Endothelial cell of umbilical vein (primary cell): Measurements from ENCODE around the gene KIAA1614. TPM values are rescaled to one million over a fixed set of nuclear protein-coding genes. Genes with fewer than 3 reads are reported as not detected.

Source experiments
- BruUV-seq: library from RNA; stranded (reverse); fragments of 400-500 nt; replicated peaks from 2 replicates; lab custom pipeline; 2021; lab: Mats Ljungman, UMichigan
- CTCF ChIA-PET: fragments of 300-600, 350-600 bp; sonication (Branson Sonifier 250); formaldehyde crosslinking; loops from one replicate; lab custom pipeline; 2021; ENCODE audit warnings: antibody characterized with exemption, inconsistent platforms; lab: Charles Lee
- POLR2A ChIA-PET: fragments of 300-600, 350-600 bp; sonication (Branson Sonifier 250); formaldehyde crosslinking; loops from one replicate; lab custom pipeline; 2021; ENCODE audit warnings: antibody characterized with exemption, inconsistent platforms; lab: Charles Lee
- DNase-seq: peaks from one replicate; pipeline ENCODE4 v3.0.0-alpha.2; 2011; ENCODE audit warnings: low read depth, low spot score
- FAIRE-seq: peaks from 2 replicates; lab custom pipeline; 2011; peaks lifted over from hg19 to GRCh38; lab: Jason Lieb, UNC
- H2AFZ ChIP-seq: 2 replicates; pipeline ENCODE4 v1.6.0; 2012; ENCODE audit warnings: low read depth, low read length, control low read depth, inconsistent platforms
- H3K27ac ChIP-seq: 2 replicates; pipeline ENCODE4 v1.5.1; 2011; ENCODE audit warnings: low read depth, mild to moderate bottlenecking, control low read depth, low read length, moderate library complexity; ENCODE audit not compliant: insufficient read depth
- H3K27me3 ChIP-seq, 2 experiments: 2 replicates each; pipeline versions ENCODE4 v1.6.0 to v1.6.1; 2011; ENCODE audit warnings: low read length in 2 of 2, mixed read lengths in 1 of 2; ENCODE audit not compliant: control insufficient read depth in 2 of 2, insufficient read depth in 2 of 2
- H3K36me3 ChIP-seq, 2 experiments: 2 replicates in 1 of 2; 3 replicates in 1 of 2; pipeline ENCODE4 v1.5.1; 2011; ENCODE audit warnings: low read length in 2 of 2, mild to moderate bottlenecking in 1 of 2, moderate library complexity in 1 of 2; ENCODE audit not compliant: control insufficient read depth in 2 of 2, insufficient read depth in 2 of 2; ENCODE audit errors: extremely low read depth in 1 of 2
- H3K4me1 ChIP-seq: 3 replicates; pipeline ENCODE4 v1.5.1; 2011; ENCODE audit warnings: mild to moderate bottlenecking, low read length; ENCODE audit not compliant: control insufficient read depth, insufficient read depth; ENCODE audit errors: extremely low read depth
- H3K4me2 ChIP-seq: 2 replicates; pipeline ENCODE4 v1.6.1; 2011; ENCODE audit warnings: low read length, control low read depth, mixed read lengths; ENCODE audit not compliant: insufficient read depth
- H3K4me3 ChIP-seq, 3 experiments: fragments of 200-600 bp in 1 of 3; sonication (generic), shearing (Covaris generic) in 1 of 3; replicated peaks in 1 of 3; 2 replicates each; pipeline ENCODE4 v1.5.1; 2011 to 2016; ENCODE audit warnings: control low read depth in 3 of 3, low read length in 3 of 3, mild to moderate bottlenecking in 2 of 3, inconsistent platforms in 1 of 3, low read depth in 1 of 3, moderate library complexity in 1 of 3; ENCODE audit not compliant: insufficient read depth in 1 of 3
- H3K79me2 ChIP-seq: 2 replicates; pipeline ENCODE4 v1.6.0; 2012; ENCODE audit warnings: low read length, inconsistent platforms; ENCODE audit not compliant: control insufficient read depth, insufficient read depth
- H3K9ac ChIP-seq: replicated peaks from 2 replicates; pipeline ENCODE3; 2011; ENCODE audit warnings: low read length, control low read depth; ENCODE audit not compliant: insufficient read depth; ENCODE audit errors: extremely low read depth
- H3K9me1 ChIP-seq: replicated peaks from 3 replicates; pipeline ENCODE4 v1.6.0; 2011; ENCODE audit warnings: mild to moderate bottlenecking, low read length; ENCODE audit not compliant: control insufficient read depth, insufficient read depth; ENCODE audit errors: extremely low read depth
- H3K9me3 ChIP-seq: replicated peaks from 2 replicates; pipeline ENCODE4 v1.5.1; 2012; ENCODE audit warnings: low read length, inconsistent platforms; ENCODE audit not compliant: control insufficient read depth, insufficient read depth
- H4K20me1 ChIP-seq: replicated peaks from 2 replicates; pipeline ENCODE3; 2011; ENCODE audit warnings: mild to moderate bottlenecking, low read length; ENCODE audit not compliant: control insufficient read depth, insufficient read depth; ENCODE audit errors: extremely low read depth
- EZH2 ChIP-seq: IDR thresholded peaks from 2 replicates; pipeline ENCODE4 v1.6.1; 2012; ENCODE audit warnings: borderline replicate concordance, low read depth, mild to moderate bottlenecking, moderate library complexity, low read length, inconsistent platforms; ENCODE audit not compliant: severe bottlenecking
- FOS ChIP-seq: IDR thresholded peaks from 2 replicates; pipeline ENCODE4 v1.6.1; 2011; ENCODE audit warnings: mild to moderate bottlenecking, low read length, moderate library complexity, borderline replicate concordance; ENCODE audit not compliant: insufficient read depth
- GATA2 ChIP-seq: IDR thresholded peaks from 2 replicates; pipeline ENCODE4 v1.7.0; 2011; ENCODE audit warnings: low read depth, mild to moderate bottlenecking, moderate library complexity, mixed read lengths, low read length; ENCODE audit not compliant: insufficient read length, insufficient read depth
- JUN ChIP-seq: IDR thresholded peaks from 2 replicates; pipeline ENCODE4 v1.6.1; 2011; ENCODE audit warnings: borderline replicate concordance, low read depth; ENCODE audit not compliant: insufficient read length, insufficient read depth
- MYC ChIP-seq: IDR thresholded peaks from one replicate; pipeline ENCODE4 v1.6.1; 2011; ENCODE audit warnings: mild to moderate bottlenecking, low read depth, low read length
- POLR2A ChIP-seq: IDR thresholded peaks from 2 replicates; pipeline ENCODE4 v1.6.1; 2012; ENCODE audit warnings: low read depth, mild to moderate bottlenecking, control low read depth, low read length
- POLR2AphosphoS5 ChIP-seq: IDR thresholded peaks from 2 replicates; pipeline ENCODE4 v1.6.1; 2012; ENCODE audit warnings: low read depth, mild to moderate bottlenecking, control low read depth, low read length, moderate library complexity; ENCODE audit not compliant: insufficient read depth
- dilution Hi-C: fragments of 300-500 bp; cut with MboI; formaldehyde crosslinking; loops from one replicate; pipeline ENCODE4 v1.15.0; 2019; ENCODE audit warnings: low sequenced_read_pairs; ENCODE audit not compliant: extremely low pct_ligation_motif_present
- intact Hi-C: fragments of 100-400 bp; cut with micrococcal nuclease; formaldehyde crosslinking; loops from one replicate; pipeline ENCODE4 v1.10.0; 2022
- polyA plus RNA-seq, 4 experiments: library from polyadenylated mRNA; depleted of rRNA in 3 of 4; stranded (reverse) in 3 of 4; unstranded in 1 of 4; fragments of >200 nt; gene quantifications; 2 replicates each; pipeline versions ENCODE4 v1.2.1 to v1.2.3, GENCODE V29; 2011 to 2012; ENCODE audit warnings: missing spikeins in 1 of 4
- total RNA-seq: library from RNA; stranded (reverse); gene quantifications from 2 replicates; pipeline ENCODE4 v1.2.3, GENCODE V29; 2021
- TF ChIP-seq, protein P1 (sequence below): IDR thresholded peaks from 2 replicates; pipeline ENCODE4 v1.6.1; 2011; ENCODE audit not compliant: insufficient read depth, insufficient read length
- TF ChIP-seq, protein P2 (sequence below), 2 donors: IDR thresholded peaks; 1 replicate in 1 of 2; 2 replicates in 1 of 2; pipeline ENCODE4 v1.5.1; 2011; ENCODE audit warnings: low read length in 2 of 2, mild to moderate bottlenecking in 2 of 2, moderate library complexity in 2 of 2, control low read depth in 1 of 2, inconsistent platforms in 1 of 2, low read depth in 1 of 2; ENCODE audit not compliant: insufficient read depth in 1 of 2; ENCODE audit errors: extremely low read depth in 1 of 2

KIAA1614 gene
- total and polyA plus RNA-seq, 2 donors (not counting 3 experiments of a cell fraction or from before 2014, with no cell fraction given): 1.0 to 2.0 TPM

DNA sequence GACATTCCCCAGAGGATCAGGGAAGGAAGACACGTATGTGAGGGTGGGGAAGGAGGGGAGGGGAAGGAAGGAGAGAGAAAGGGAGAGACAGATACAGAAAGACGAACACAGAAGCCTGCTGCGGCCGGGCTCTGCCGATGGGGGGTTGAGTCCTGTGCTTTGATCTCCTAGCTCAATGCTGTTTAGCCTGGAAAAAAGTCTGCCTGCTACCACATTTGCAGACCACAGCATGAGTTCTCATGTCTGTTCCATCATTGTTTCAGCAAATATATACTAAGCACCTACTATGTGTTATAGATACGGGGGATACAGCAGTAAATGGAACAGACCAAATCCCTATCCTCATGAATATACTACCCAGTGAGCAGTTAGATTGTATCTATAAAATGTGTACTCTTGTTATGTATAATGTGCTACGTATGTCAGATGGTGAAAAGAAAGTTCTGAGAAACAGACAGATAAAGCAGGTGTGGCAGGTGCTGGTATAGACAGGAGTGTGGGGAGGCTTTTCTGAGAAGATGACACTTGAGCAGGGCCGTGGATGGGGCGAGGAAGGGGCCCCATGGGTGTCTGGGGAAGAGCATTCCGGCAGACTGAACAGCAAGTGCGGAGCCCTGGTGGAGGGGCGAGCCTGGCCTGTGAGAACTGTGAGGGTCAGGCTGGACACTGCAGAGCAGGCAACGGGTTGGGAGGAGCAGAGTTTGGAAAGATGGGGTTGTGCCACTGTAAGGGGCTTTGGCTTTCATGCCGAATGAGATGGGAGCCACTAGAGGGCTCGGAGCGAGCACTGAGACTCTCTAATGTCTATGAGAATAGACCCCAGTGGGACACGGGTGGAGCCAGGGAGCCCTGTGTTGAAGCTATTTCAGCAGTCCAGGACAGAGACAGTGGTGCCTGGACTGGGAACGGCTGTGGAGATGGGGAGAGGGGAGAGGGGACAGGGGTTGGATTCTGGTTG lies 34.1 kb downstream of the KIAA1614 start:
- Histone ChIP-seq H3K9me3 (no peaks in the 10 kb centered on the region), H3K4me1 (no peaks in the 10 kb centered on the region), H3K36me3 (peaks cover 0 to 8% of the 10 kb centered on the region in 2 experiments), H3K27ac (no peak overlapping the region), H3K27me3 (no peaks in the 10 kb centered on the region), H3K4me2 (no peak overlapping the region), H3K9ac (no peak overlapping the region), H3K9me1 (no peaks in the 10 kb centered on the region), H4K20me1 (no peaks in the 10 kb centered on the region), H2AFZ (no peak overlapping the region), H3K79me2 (no peaks in the 10 kb centered on the region), H3K4me3 (no peak overlapping the region)
- no peak for FAIRE-seq
- DNase-seq: no peak
- intact Hi-C loops (no loop called here), dilution Hi-C loops (no loop called here)
- BruUV-seq: no TSS peak
- TF ChIP-seq MYC (no peak), JUN (no peak), EZH2 (no peak), FOS (no peak), GATA2 (no peak), POLR2AphosphoS5 (no peak), POLR2A (no peak)
- TF ChIP-seq, protein P1, sequence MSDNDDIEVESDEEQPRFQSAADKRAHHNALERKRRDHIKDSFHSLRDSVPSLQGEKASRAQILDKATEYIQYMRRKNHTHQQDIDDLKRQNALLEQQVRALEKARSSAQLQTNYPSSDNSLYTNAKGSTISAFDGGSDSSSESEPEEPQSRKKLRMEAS: no peak
- TF ChIP-seq, protein P2, sequence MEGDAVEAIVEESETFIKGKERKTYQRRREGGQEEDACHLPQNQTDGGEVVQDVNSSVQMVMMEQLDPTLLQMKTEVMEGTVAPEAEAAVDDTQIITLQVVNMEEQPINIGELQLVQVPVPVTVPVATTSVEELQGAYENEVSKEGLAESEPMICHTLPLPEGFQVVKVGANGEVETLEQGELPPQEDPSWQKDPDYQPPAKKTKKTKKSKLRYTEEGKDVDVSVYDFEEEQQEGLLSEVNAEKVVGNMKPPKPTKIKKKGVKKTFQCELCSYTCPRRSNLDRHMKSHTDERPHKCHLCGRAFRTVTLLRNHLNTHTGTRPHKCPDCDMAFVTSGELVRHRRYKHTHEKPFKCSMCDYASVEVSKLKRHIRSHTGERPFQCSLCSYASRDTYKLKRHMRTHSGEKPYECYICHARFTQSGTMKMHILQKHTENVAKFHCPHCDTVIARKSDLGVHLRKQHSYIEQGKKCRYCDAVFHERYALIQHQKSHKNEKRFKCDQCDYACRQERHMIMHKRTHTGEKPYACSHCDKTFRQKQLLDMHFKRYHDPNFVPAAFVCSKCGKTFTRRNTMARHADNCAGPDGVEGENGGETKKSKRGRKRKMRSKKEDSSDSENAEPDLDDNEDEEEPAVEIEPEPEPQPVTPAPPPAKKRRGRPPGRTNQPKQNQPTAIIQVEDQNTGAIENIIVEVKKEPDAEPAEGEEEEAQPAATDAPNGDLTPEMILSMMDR (IDR thresholded peaks at IDR 0.05; ENCODE audit: extremely low read depth in 1 of 2, insufficient read depth in 1 of 2, low read depth in 1 of 2, low read length in 2 of 2): no peak
- ChIA-PET CTCF (interaction anchor here (1.6 kb wide), 1 partner anchor 65 kb away, joined by 5 read pairs; no protein-coding TSS in a partner anchor), POLR2A (no interaction called here)
